HUES64 (cell line): ENCODE results near the gene BANP.

ENCODE experiments used
- H3K27ac ChIP-seq: 2 replicates; pipeline ENCODE4 v1.7.0; 2013; ENCODE audit warnings: low read depth, low read length, inconsistent platforms
- H3K27me3 ChIP-seq: 2 replicates; pipeline ENCODE4 v1.6.1; 2013; ENCODE audit warnings: mild to moderate bottlenecking, low read length; ENCODE audit not compliant: insufficient read depth
- H3K36me3 ChIP-seq: 2 replicates; pipeline ENCODE4 v1.6.1; 2013; ENCODE audit warnings: mild to moderate bottlenecking, low read length; ENCODE audit not compliant: insufficient read depth
- H3K4me1 ChIP-seq: 2 replicates; pipeline ENCODE4 v1.6.1; 2013; ENCODE audit warnings: mild to moderate bottlenecking, low read length, moderate library complexity; ENCODE audit not compliant: insufficient read depth
- H3K4me3 ChIP-seq: 2 replicates; pipeline ENCODE4 v1.5.1; 2013; ENCODE audit warnings: mild to moderate bottlenecking, low read length, moderate library complexity
- H3K9ac ChIP-seq: 2 replicates; pipeline ENCODE4 v1.6.1; 2013; ENCODE audit warnings: mild to moderate bottlenecking, low read depth, low read length
- H3K9me3 ChIP-seq: 2 replicates; pipeline ENCODE4 v1.6.1; 2013; ENCODE audit warnings: low read depth, low read length; ENCODE audit not compliant: insufficient read depth
- WGBS: fragments of 150-250, 120-280 bp; methylation state at CpG from one replicate; pipeline ENCODE4 v1.1.7; 2013; ENCODE audit warnings: missing lambda C conversion rate; 5-methylcytosine and 5-hydroxymethylcytosine counted together

BANP gene

GRCh38 chr16:88066234-88066633 lies 115.0 kb downstream of the BANP start:
- Histone ChIP-seq H3K9me3 (no peaks in the 10 kb centered on the region), H3K27me3 (no peaks in the 10 kb centered on the region), H3K4me3 (no peak overlapping the region), H3K9ac (no peak overlapping the region), H3K36me3 (peaks cover 12% of the 10 kb centered on the region), H3K4me1 (no peaks in the 10 kb centered on the region), H3K27ac (no peak overlapping the region)
- 94% methylated on average over 10 of the region's 10 CpGs for WGBS

- Histone ChIP-seq H3K27me3 (no peaks in the 10 kb centered on the region), H3K27ac (no peak overlapping the region), H3K9me3 (no peaks in the 10 kb centered on the region), H3K9ac (no peak overlapping the region), H3K36me3 (peaks cover 14% of the 10 kb centered on the region), H3K4me1 (no peaks in the 10 kb centered on the region), H3K4me3 (no peak overlapping the region)
- WGBS = 95% methylated on average over 29 of the region's 29 CpGs
Measured at GRCh38 chr16:88066680-88067529, 115.7 kb downstream of the BANP start.

GRCh38 chr16:88067530-88068411 lies 116.5 kb downstream of the BANP start:
- H3K4me3 ChIP-seq = no peak overlapping the region
- peaks cover 20% of the 10 kb centered on the region for H3K36me3 ChIP-seq
- H3K9me3 ChIP-seq = no peaks in the 10 kb centered on the region
- no peaks in the 10 kb centered on the region for H3K27me3 ChIP-seq
- no peak overlapping the region for H3K27ac ChIP-seq
- no peak overlapping the region for H3K9ac ChIP-seq
- WGBS = 95% methylated on average over 40 of the region's 40 CpGs
- H3K4me1 ChIP-seq = no peaks in the 10 kb centered on the region

GRCh38 chr16:88068476-88069396 lies 117.5 kb downstream of the BANP start:
- Histone ChIP-seq H3K4me3 (no peak overlapping the region), H3K9ac (no peak overlapping the region), H3K9me3 (no peaks in the 10 kb centered on the region), H3K27me3 (no peaks in the 10 kb centered on the region), H3K27ac (no peak overlapping the region), H3K4me1 (no peaks in the 10 kb centered on the region), H3K36me3 (peaks cover 25% of the 10 kb centered on the region)
- 94% methylated on average over 27 of the region's 27 CpGs for WGBS

GRCh38 chr16:88069397-88070168 lies 118.3 kb downstream of the BANP start:
- no peak overlapping the region for H3K27ac ChIP-seq

GRCh38 chr16:88070341-88070740 lies 119.1 kb downstream of the BANP start:
- H3K4me1 ChIP-seq = no peaks in the 10 kb centered on the region
- no peaks in the 10 kb centered on the region for H3K27me3 ChIP-seq
- H3K9ac ChIP-seq = no peak overlapping the region
- no peaks in the 10 kb centered on the region for H3K9me3 ChIP-seq
- no peak overlapping the region for H3K4me3 ChIP-seq
- WGBS = 91% methylated on average over 12 of the region's 12 CpGs
- peaks cover 27% of the 10 kb centered on the region for H3K36me3 ChIP-seq
- no peak overlapping the region for H3K27ac ChIP-seq

More at GRCh38 chr16:88069397-88070168, 118.3 kb downstream of the BANP start:
- Histone ChIP-seq H3K36me3 (peaks cover 27% of the 10 kb centered on the region), H3K4me1 (no peaks in the 10 kb centered on the region), H3K9ac (no peak overlapping the region), H3K4me3 (no peak overlapping the region), H3K27me3 (no peaks in the 10 kb centered on the region), H3K9me3 (no peaks in the 10 kb centered on the region)
- 93% methylated on average over 25 of the region's 25 CpGs for WGBS

- Histone ChIP-seq H3K9me3 (no peaks in the 10 kb centered on the region), H3K36me3 (peaks cover 27% of the 10 kb centered on the region), H3K9ac (no peak overlapping the region), H3K4me1 (no peaks in the 10 kb centered on the region), H3K27me3 (no peaks in the 10 kb centered on the region), H3K4me3 (no peak overlapping the region), H3K27ac (no peak overlapping the region)
- 94% methylated on average over 23 of the region's 23 CpGs for WGBS
Measured at GRCh38 chr16:88070989-88071625, 119.9 kb downstream of the BANP start.

GRCh38 chr16:88071908-88072307 lies 120.7 kb downstream of the BANP start:
- WGBS = 94% methylated on average over 33 of the region's 33 CpGs
- Histone ChIP-seq H3K36me3 (peaks cover 27% of the 10 kb centered on the region), H3K4me1 (no peaks in the 10 kb centered on the region), H3K27me3 (no peaks in the 10 kb centered on the region), H3K9me3 (no peaks in the 10 kb centered on the region), H3K4me3 (no peak overlapping the region), H3K9ac (no peak overlapping the region), H3K27ac (no peak overlapping the region)

- Histone ChIP-seq H3K27me3 (no peaks in the 10 kb centered on the region), H3K27ac (no peak overlapping the region), H3K4me1 (no peaks in the 10 kb centered on the region), H3K9me3 (no peaks in the 10 kb centered on the region), H3K4me3 (no peak overlapping the region), H3K9ac (no peak overlapping the region), H3K36me3 (peaks cover 30% of the 10 kb centered on the region)
- WGBS = 94% methylated on average over 23 of the region's 23 CpGs
Measured at GRCh38 chr16:88072571-88073001, 121.4 kb downstream of the BANP start.
